GM23338 (cell line): Measurements from ENCODE around the gene DGLUCY. TPM values are rescaled to one million over a fixed set of nuclear protein-coding genes. Genes with fewer than 3 reads are reported as not detected.

ENCODE experiments used
- ATAC-seq: fragments of 200-7000 bp; cut with Tn5 transposase; 3 replicates; pipeline ENCODE4 v1.9.1; 2020
- DNase-seq: peaks from one replicate; pipeline ENCODE4 v3.0.0-alpha.2; 2015; ENCODE audit warnings: low spot score
- H2AFZ ChIP-seq: fragments of 200-600 bp; sonication (generic); 2 replicates; pipeline ENCODE4 v1.8.0; 2016; ENCODE audit warnings: antibody characterized with exemption, mild to moderate bottlenecking, moderate library complexity
- H3F3A ChIP-seq: fragments of 200-600 bp; sonication (generic); replicated peaks from 2 replicates; pipeline ENCODE4 v1.8.0; 2017; ENCODE audit warnings: antibody characterized with exemption, mixed run types, low read depth
- H3K27ac ChIP-seq: fragments of 200-600 bp; sonication (generic); 2 replicates; pipeline ENCODE4 v1.6.1; 2016; ENCODE audit warnings: low read depth
- H3K27me3 ChIP-seq: fragments of 200-600 bp; sonication (generic); 2 replicates; pipeline ENCODE4 v1.8.0; 2016; ENCODE audit warnings: mild to moderate bottlenecking, mixed run types, moderate library complexity; ENCODE audit not compliant: insufficient read depth
- H3K36me3 ChIP-seq: fragments of 200-600 bp; sonication (generic); 2 replicates; pipeline ENCODE4 v1.8.0; 2016; ENCODE audit warnings: mild to moderate bottlenecking; ENCODE audit not compliant: insufficient read depth
- H3K4me1 ChIP-seq: fragments of 200-600 bp; sonication (generic); 2 replicates; pipeline ENCODE4 v1.8.0; 2016; ENCODE audit warnings: mild to moderate bottlenecking, moderate library complexity; ENCODE audit not compliant: insufficient read depth
- H3K4me2 ChIP-seq: fragments of 200-600 bp; sonication (generic); 2 replicates; pipeline ENCODE4 v1.7.1; 2017; ENCODE audit warnings: mixed run types
- H3K4me3 ChIP-seq: fragments of 200-600 bp; sonication (generic); 2 replicates; pipeline ENCODE4 v1.6.1; 2016; ENCODE audit warnings: mixed run types
- H3K79me2 ChIP-seq: fragments of 200-600 bp; sonication (generic); replicated peaks from 2 replicates; pipeline ENCODE4 v1.8.0; 2017; ENCODE audit warnings: mild to moderate bottlenecking; ENCODE audit not compliant: insufficient read depth
- H3K9me2 ChIP-seq: fragments of 200-600 bp; sonication (generic); 2 replicates; pipeline ENCODE4 v1.8.0; 2017; ENCODE audit not compliant: insufficient read depth
- H4K20me1 ChIP-seq: fragments of 200-600 bp; sonication (generic); replicated peaks from 2 replicates; pipeline ENCODE4 v1.8.0; 2017; ENCODE audit warnings: mild to moderate bottlenecking; ENCODE audit not compliant: insufficient read depth
- H3K27ac Mint-ChIP-seq: 2 replicates; pipeline ENCODE4 v1.8.0; 2020; ENCODE audit warnings: inconsistent platforms, mild to moderate bottlenecking, moderate library complexity, mixed read lengths
- H3K27me3 Mint-ChIP-seq: 3 replicates; pipeline ENCODE4 v1.8.0; 2022; ENCODE audit warnings: low read depth, mild to moderate bottlenecking, moderate library complexity, mixed read lengths, inconsistent platforms; ENCODE audit not compliant: insufficient read depth, poor library complexity
- H3K36me3 Mint-ChIP-seq: 3 replicates; pipeline ENCODE4 v1.8.0; 2021; ENCODE audit warnings: low read depth, mild to moderate bottlenecking, inconsistent platforms, moderate library complexity, mixed read lengths
- H3K4me1 Mint-ChIP-seq: 3 replicates; pipeline ENCODE4 v1.8.0; 2020; ENCODE audit warnings: mild to moderate bottlenecking, inconsistent platforms, mixed read lengths
- H3K4me3 Mint-ChIP-seq: 3 replicates; pipeline ENCODE4 v1.8.0; 2021; ENCODE audit warnings: moderate library complexity, mild to moderate bottlenecking, inconsistent platforms, mixed read lengths
- H3K9me3 Mint-ChIP-seq: 3 replicates; pipeline ENCODE4 v1.8.0; 2020; ENCODE audit warnings: moderate library complexity, mild to moderate bottlenecking, inconsistent platforms, mixed read lengths
- EZH2 ChIP-seq: fragments of 200-600 bp; sonication (generic); IDR thresholded peaks from one replicate; pipeline ENCODE4 v1.8.0; 2017; ENCODE audit warnings: antibody characterized with exemption, mild to moderate bottlenecking, low read depth; ENCODE audit not compliant: unreplicated experiment
- EZH2phosphoT487 ChIP-seq: fragments of 200-600 bp; sonication (generic); IDR thresholded peaks from one replicate; pipeline ENCODE4 v1.8.1; 2018; ENCODE audit warnings: antibody characterized with exemption; ENCODE audit not compliant: unreplicated experiment
- JUNB ChIP-seq: IDR thresholded peaks from one replicate; pipeline ENCODE4 v1.6.1; 2016; ENCODE audit warnings: antibody characterized with exemption; ENCODE audit not compliant: unreplicated experiment
- NANOG ChIP-seq: IDR thresholded peaks from 2 replicates; pipeline ENCODE4 v1.6.1; 2016; ENCODE audit warnings: antibody characterized with exemption, borderline replicate concordance
- STAT1 ChIP-seq: IDR thresholded peaks from one replicate; pipeline ENCODE4 v1.6.1; 2016; ENCODE audit warnings: antibody characterized with exemption; ENCODE audit not compliant: unreplicated experiment
- ZNF114 ChIP-seq: fragments of 250-450 bp; sonication (Bioruptor Pico); IDR thresholded peaks from 2 replicates; pipeline ENCODE4 v1.5.0; 2020; ENCODE audit warnings: mild to moderate bottlenecking, moderate library complexity
- ZNF331 ChIP-seq: fragments of 250-450 bp; sonication (Bioruptor Pico); IDR thresholded peaks from 2 replicates; pipeline ENCODE4 v1.5.0; 2020; ENCODE audit warnings: low read depth, mild to moderate bottlenecking, moderate library complexity
- polyA plus RNA-seq: library from polyadenylated mRNA; unstranded; fragments of >200 nt; fragmentation: Nextera tagmentation; extraction: Ambion mirVana; gene quantifications from 2 replicates; pipeline ENCODE4 v1.2.1, GENCODE V29; 2016
- total RNA-seq: library from RNA; depleted of rRNA; stranded (reverse); fragments of >200 nt; shearing (Covaris generic); gene quantifications from 2 replicates; pipeline ENCODE4 v1.2.3, GENCODE V29; 2014
- TF ChIP-seq, protein P1 (sequence below): fragments of 250-450 bp; sonication (Bioruptor Pico); IDR thresholded peaks from 2 replicates; pipeline ENCODE4 v1.5.0; 2020; ENCODE audit warnings: mild to moderate bottlenecking, moderate library complexity
- TF ChIP-seq, protein P2 (sequence below), 2 experiments: fragments of 200-600 bp in 1 of 2; sonication (generic) in 1 of 2; conservative IDR thresholded peaks; 2 replicates each; pipeline versions ENCODE4 v1.5.1 to v1.6.1; 2016 to 2017; ENCODE audit warnings: antibody characterized with exemption in 2 of 2, low read depth in 2 of 2, mild to moderate bottlenecking in 2 of 2, moderate library complexity in 1 of 2

The DGLUCY gene
- total and polyA plus RNA-seq, 2 experiments from 2014 or later, result 14.6 to 31.6 TPM

DNA sequence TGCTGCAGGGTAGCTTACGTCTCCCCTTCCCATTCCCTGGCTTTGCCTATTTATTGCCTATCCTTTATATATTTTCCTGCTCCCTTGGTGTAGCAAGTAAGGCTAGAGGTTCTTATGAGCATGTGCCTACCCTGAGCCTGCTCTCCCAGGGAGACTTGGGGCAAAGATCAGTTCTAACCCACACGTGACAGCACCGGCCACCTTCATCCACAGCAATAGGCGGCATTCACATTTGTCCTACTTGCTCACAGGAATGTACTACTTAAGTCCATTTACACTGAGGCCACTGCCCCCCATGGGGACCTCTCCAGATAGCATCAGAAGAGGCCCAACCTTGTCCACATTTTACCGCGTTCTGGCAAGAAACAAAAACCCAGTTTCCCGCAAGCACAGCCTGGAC, 122.0 kb downstream of the DGLUCY start:
- Histone ChIP-seq H2AFZ (no peak overlapping the region), H3K4me1 (no peaks in the 10 kb centered on the region), H3K36me3 (no peaks in the 10 kb centered on the region), H3K9me2 (peaks cover 1% of the 10 kb centered on the region; the same call in 1 of the 2 replicates), H3K27me3 (no peaks in the 10 kb centered on the region), H3K4me3 (no peak overlapping the region), H3K4me2 (no peak overlapping the region), H4K20me1 (no peaks in the 10 kb centered on the region), H3F3A (no peaks in the 10 kb centered on the region), H3K27ac (no peak overlapping the region), H3K79me2 (no peaks in the 10 kb centered on the region)
- DNase-seq (no peak), ATAC-seq (no peak)
- Mint-ChIP-seq H3K27ac (no peak overlapping the region), H3K36me3 (peaks cover 12% of the 10 kb centered on the region), H3K4me3 (no peak overlapping the region), H3K27me3 (peaks cover 11% of the 10 kb centered on the region), H3K9me3 (peaks cover 17% of the 10 kb centered on the region), H3K4me1 (peaks cover 3% of the 10 kb centered on the region; the same call in 1 of the 3 replicates)
- TF ChIP-seq ZNF331 (CRISPR knock-in tag) (no peak), STAT1 (no peak)

- Mint-ChIP-seq H3K36me3 (peaks cover 4% of the 10 kb centered on the region; the same call in 1 of the 3 replicates), H3K4me1 (peaks cover 3% of the 10 kb centered on the region; the same call in 1 of the 3 replicates), H3K27me3 (peaks cover 11% of the 10 kb centered on the region), H3K9me3 (peaks cover 7% of the 10 kb centered on the region; the same call in 2 of the 3 replicates), H3K27ac (no peak overlapping the region), H3K4me3 (no peak overlapping the region)
- H3K36me3 ChIP-seq, result no peaks in the 10 kb centered on the region
- H4K20me1 ChIP-seq, result no peaks in the 10 kb centered on the region
- no peaks in the 10 kb centered on the region for H3K4me1 ChIP-seq
- no peak overlapping the region for H3K27ac ChIP-seq
- H3F3A ChIP-seq, result no peaks in the 10 kb centered on the region
- H2AFZ ChIP-seq, result no peak overlapping the region
- H3K79me2 ChIP-seq, result no peaks in the 10 kb centered on the region
- no peak for TF ChIP-seq EZH2
- no peak for TF ChIP-seq EZH2phosphoT487
- TF ChIP-seq ZNF331 (CRISPR knock-in tag), result no peak
- no peak for TF ChIP-seq JUNB
- no peak for TF ChIP-seq NANOG
- no peak for TF ChIP-seq ZNF114 (CRISPR knock-in tag)
- no peaks in the 10 kb centered on the region; the same call in 1 of the 2 replicates for H3K9me2 ChIP-seq
- no peak for DNase-seq
- H3K4me2 ChIP-seq, result no peak overlapping the region
- no peak for ATAC-seq
- H3K27me3 ChIP-seq, result no peaks in the 10 kb centered on the region
- H3K4me3 ChIP-seq, result no peak overlapping the region
These were observed 123.3 kb downstream of the DGLUCY start for GRCh38 chr14:91237219-91237618.

DNA sequence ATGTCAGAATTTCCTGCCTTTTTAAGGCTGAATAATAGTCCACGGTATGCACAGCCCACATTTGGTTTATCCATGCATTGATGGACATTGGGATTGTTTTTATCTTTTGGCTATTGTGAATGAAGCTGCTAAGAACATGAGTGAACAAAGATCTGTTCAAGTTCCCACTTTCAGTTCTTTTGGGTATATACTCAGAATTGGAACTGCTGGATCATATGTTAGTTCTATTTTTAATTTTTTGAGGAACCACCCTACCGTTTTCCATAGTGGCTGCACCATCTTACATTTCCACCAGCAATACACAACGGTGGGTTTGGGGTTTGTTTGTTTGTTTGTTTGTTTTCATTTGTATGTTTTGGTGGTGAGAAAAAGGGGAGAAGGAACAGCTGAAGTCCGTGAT, 124.2 kb downstream of the DGLUCY start:
- peaks cover 11% of the 10 kb centered on the region for H3K27me3 Mint-ChIP-seq
- H3K4me3 Mint-ChIP-seq, result no peak overlapping the region
- no peaks in the 10 kb centered on the region for H3K27me3 ChIP-seq
- peaks cover 4% of the 10 kb centered on the region; the same call in 1 of the 3 replicates for H3K9me3 Mint-ChIP-seq
- no peaks in the 10 kb centered on the region for H3F3A ChIP-seq
- ATAC-seq, result no peak
- H3K36me3 ChIP-seq, result no peaks in the 10 kb centered on the region
- no peak overlapping the region for H3K4me3 ChIP-seq
- DNase-seq, result no peak
- no peak overlapping the region for H3K4me2 ChIP-seq
- H4K20me1 ChIP-seq, result no peaks in the 10 kb centered on the region
- no peak overlapping the region for H2AFZ ChIP-seq
- no peak overlapping the region for H3K27ac ChIP-seq
- H3K79me2 ChIP-seq, result no peaks in the 10 kb centered on the region
- H3K4me1 ChIP-seq, result no peaks in the 10 kb centered on the region
- H3K36me3 Mint-ChIP-seq, result 0 out of 3 replicates have a peak, but pooled peaks cover 2% of the 10 kb centered on the region
- H3K27ac Mint-ChIP-seq, result no peak overlapping the region
- peaks cover 3% of the 10 kb centered on the region; the same call in 1 of the 3 replicates for H3K4me1 Mint-ChIP-seq
- H3K9me2 ChIP-seq, result no peaks in the 10 kb centered on the region
- TF ChIP-seq, protein P1, sequence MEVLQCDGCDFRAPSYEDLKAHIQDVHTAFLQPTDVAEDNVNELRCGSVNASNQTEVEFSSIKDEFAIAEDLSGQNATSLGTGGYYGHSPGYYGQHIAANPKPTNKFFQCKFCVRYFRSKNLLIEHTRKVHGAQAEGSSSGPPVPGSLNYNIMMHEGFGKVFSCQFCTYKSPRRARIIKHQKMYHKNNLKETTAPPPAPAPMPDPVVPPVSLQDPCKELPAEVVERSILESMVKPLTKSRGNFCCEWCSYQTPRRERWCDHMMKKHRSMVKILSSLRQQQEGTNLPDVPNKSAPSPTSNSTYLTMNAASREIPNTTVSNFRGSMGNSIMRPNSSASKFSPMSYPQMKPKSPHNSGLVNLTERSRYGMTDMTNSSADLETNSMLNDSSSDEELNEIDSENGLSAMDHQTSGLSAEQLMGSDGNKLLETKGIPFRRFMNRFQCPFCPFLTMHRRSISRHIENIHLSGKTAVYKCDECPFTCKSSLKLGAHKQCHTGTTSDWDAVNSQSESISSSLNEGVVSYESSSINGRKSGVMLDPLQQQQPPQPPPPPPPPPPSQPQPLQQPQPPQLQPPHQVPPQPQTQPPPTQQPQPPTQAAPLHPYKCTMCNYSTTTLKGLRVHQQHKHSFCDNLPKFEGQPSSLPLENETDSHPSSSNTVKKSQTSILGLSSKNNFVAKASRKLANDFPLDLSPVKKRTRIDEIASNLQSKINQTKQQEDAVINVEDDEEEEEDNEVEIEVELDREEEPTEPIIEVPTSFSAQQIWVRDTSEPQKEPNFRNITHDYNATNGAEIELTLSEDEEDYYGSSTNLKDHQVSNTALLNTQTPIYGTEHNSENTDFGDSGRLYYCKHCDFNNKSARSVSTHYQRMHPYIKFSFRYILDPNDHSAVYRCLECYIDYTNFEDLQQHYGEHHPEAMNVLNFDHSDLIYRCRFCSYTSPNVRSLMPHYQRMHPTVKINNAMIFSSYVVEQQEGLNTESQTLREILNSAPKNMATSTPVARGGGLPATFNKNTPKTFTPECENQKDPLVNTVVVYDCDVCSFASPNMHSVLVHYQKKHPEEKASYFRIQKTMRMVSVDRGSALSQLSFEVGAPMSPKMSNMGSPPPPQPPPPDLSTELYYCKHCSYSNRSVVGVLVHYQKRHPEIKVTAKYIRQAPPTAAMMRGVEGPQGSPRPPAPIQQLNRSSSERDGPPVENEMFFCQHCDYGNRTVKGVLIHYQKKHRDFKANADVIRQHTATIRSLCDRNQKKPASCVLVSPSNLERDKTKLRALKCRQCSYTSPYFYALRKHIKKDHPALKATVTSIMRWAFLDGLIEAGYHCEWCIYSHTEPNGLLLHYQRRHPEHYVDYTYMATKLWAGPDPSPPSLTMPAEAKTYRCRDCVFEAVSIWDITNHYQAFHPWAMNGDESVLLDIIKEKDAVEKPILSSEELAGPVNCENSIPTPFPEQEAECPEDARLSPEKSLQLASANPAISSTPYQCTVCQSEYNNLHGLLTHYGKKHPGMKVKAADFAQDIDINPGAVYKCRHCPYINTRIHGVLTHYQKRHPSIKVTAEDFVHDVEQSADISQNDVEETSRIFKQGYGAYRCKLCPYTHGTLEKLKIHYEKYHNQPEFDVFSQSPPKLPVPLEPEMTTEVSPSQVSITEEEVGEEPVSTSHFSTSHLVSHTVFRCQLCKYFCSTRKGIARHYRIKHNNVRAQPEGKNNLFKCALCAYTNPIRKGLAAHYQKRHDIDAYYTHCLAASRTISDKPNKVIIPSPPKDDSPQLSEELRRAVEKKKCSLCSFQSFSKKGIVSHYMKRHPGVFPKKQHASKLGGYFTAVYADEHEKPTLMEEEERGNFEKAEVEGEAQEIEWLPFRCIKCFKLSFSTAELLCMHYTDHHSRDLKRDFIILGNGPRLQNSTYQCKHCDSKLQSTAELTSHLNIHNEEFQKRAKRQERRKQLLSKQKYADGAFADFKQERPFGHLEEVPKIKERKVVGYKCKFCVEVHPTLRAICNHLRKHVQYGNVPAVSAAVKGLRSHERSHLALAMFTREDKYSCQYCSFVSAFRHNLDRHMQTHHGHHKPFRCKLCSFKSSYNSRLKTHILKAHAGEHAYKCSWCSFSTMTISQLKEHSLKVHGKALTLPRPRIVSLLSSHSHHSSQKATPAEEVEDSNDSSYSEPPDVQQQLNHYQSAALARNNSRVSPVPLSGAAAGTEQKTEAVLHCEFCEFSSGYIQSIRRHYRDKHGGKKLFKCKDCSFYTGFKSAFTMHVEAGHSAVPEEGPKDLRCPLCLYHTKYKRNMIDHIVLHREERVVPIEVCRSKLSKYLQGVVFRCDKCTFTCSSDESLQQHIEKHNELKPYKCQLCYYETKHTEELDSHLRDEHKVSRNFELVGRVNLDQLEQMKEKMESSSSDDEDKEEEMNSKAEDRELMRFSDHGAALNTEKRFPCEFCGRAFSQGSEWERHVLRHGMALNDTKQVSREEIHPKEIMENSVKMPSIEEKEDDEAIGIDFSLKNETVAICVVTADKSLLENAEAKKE, result no peak
- TF ChIP-seq, protein P2, sequence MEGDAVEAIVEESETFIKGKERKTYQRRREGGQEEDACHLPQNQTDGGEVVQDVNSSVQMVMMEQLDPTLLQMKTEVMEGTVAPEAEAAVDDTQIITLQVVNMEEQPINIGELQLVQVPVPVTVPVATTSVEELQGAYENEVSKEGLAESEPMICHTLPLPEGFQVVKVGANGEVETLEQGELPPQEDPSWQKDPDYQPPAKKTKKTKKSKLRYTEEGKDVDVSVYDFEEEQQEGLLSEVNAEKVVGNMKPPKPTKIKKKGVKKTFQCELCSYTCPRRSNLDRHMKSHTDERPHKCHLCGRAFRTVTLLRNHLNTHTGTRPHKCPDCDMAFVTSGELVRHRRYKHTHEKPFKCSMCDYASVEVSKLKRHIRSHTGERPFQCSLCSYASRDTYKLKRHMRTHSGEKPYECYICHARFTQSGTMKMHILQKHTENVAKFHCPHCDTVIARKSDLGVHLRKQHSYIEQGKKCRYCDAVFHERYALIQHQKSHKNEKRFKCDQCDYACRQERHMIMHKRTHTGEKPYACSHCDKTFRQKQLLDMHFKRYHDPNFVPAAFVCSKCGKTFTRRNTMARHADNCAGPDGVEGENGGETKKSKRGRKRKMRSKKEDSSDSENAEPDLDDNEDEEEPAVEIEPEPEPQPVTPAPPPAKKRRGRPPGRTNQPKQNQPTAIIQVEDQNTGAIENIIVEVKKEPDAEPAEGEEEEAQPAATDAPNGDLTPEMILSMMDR (conservative IDR thresholded peaks at IDR 0.05; ENCODE audit: low read depth in 2 of 2), result no peak
- TF ChIP-seq ZNF114 (CRISPR knock-in tag), result no peak
- TF ChIP-seq STAT1, result no peak
- no peak for TF ChIP-seq JUNB
